Left renal cortex interstitium (tissue), 4 donors: ENCODE results near the gene ZNF831. TPM values are rescaled to one million over a fixed set of nuclear protein-coding genes. Genes with fewer than 3 reads are reported as not detected.

Experiments used
- DNase-seq, 4 donors: peaks; one replicate each; pipeline ENCODE4 v3.0.0-alpha.2; 2013; ENCODE audit warnings: low read depth in 4 of 4, low spot score in 2 of 4, missing footprints in 1 of 4
- polyA plus RNA-seq, 4 donors: library from polyadenylated mRNA; unstranded; fragments of 120-200 nt; gene quantifications; one replicate each; pipeline ENCODE4 v1.2.1, GENCODE V29; 2013; ENCODE audit not compliant: insufficient read length in 4 of 4

Gene ZNF831
- polyA plus RNA-seq, 4 donors: 0.08 to 0.13 (median 0.10) TPM

- DNase-seq: no peak
These were observed 9.2 kb upstream of the ZNF831 start for GRCh38 chr20:59154317-59155013.

GRCh38 chr20:59157064-59157463 is 6.6 kb upstream of the ZNF831 start:
- DNase-seq: no peak

- no peak for DNase-seq
These were observed 6.1 kb upstream of the ZNF831 start for GRCh38 chr20:59157531-59157930.

DNA sequence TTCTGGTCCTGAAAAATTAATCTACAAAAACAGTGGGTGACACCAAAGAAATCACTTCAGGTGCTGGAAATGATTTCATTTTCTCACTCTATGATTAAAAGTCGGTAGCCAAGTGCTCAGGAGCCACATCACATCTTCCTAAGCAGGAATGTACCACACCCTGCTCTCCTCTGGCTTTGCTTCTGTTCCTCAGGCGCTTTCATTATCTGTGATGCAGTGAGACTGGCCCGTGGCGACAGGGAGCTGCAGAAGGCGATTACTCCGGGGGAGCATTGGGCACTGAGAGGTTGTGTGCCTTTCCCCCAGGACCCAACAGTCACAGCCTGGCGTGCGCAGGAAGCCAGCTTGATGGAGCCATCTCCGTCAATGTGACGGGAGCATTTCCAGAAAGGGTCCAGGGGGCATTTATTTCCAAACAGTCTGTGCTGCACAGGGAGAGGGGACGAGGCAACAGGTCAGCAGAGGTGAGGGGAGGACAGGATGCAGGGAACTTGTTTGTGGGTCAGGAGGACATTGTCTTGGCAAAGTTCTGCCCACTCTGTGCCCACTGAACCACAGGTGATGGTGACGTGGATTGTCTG is 5.6 kb upstream of the ZNF831 start:
- DNase-seq: no peak

DNA sequence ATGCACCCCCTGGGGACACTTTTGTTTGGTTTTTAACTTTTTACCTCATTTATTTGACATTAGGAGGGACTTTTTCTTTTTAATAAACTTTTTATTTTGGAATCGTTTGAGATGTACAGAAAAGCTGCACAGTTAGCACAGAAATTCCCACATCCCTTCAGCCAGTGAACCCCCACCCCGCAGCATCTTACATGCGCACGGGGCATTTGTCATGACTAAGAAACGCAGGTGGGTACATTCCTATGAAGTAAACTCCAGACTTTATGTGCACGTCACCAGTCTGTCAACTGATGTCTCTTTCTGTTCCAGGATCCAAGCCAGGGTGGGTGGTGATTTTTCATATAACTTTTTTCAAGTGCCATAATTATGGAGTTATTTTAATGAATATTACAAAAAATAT is 4.9 kb upstream of the ZNF831 start:
- no peak for DNase-seq

GRCh38 chr20:59159091-59159490 is 4.5 kb upstream of the ZNF831 start:
- DNase-seq: no peak

GRCh38 chr20:59159493-59160376 is 3.9 kb upstream of the ZNF831 start:
- DNase-seq: no peak

GRCh38 chr20:59160389-59161115 is 3.1 kb upstream of the ZNF831 start:
- no peak for DNase-seq

DNA sequence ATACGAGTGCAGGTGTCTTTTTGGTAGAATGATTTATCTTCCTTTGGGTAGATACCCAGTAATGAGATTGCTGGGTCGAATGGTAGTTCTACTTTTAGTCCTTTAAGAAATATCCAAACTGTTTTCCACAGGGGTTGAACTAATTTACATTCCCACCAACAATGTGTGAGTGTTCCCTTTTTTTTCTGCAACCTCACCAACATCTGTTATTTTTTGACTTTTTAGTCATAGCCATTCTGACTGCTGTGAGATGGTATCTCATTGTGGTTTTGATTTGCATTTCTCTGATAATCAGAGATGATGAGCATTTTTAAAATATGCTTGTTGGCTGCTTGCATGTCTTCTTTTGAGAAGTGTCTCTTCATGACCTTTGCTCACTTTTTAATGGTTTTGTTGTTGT is 1.9 kb upstream of the ZNF831 start:
- no peak for DNase-seq

GRCh38 chr20:59164686-59165391 is 1.2 kb downstream of the ZNF831 start:
- DNase-seq: no peak

DNA sequence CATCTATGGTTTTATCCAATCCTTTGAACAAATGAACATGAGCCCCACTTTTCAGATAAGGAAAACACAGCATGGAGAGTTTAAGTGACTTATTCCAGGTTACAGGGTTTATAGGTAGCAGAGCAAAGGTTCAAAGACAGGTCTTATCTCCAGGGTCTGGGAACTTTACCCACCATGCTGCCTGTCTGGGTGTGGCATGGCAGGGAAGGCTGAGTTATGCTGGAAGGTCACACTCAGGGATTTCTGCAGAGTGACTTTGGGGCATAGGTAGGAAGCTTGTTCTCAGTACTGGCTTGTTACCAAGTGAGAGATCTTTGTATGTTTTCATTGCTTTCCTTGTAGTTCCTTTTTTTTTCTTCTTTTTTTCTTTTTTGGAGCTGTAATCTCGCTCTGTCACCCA is 1.8 kb downstream of the ZNF831 start:
- no peak for DNase-seq

DNA sequence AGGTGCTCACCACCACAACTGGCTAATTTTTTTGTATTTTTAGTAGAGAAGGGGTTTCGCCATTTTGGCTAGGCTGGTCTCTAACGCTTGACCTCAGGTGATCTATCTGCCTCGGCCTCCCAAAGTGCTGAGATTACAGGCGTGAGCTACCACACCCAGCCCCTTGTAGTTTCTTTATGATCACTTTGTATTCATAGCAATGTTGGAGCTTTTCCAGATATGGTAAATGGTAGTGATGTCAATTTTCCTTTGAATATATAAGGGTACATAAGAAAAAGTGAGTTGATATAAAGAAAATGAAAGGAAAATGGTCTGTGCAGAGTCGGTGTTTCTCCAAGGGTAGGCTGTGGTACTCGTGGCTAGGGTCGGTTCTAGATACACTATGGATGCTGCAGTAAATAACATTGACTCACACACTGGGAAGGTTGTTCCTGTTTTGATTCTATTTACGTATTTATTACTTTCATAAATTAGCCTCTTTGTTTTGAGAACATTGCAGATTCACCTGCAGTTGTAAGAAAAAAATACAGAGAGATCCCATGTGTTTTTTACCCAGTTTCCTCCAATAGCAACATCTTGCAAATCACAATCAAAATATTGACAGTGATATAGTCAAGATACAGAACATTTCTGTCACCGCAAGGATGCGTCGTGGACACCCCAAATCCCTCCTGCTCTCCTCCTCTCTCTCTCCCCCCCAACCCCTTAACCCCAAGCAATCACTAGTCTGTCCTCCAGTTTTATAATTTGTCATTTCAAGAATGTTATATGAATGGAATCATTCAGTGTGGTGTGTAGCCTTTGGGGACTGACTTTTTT is 2.5 kb downstream of the ZNF831 start:
- DNase-seq: no peak

DNA sequence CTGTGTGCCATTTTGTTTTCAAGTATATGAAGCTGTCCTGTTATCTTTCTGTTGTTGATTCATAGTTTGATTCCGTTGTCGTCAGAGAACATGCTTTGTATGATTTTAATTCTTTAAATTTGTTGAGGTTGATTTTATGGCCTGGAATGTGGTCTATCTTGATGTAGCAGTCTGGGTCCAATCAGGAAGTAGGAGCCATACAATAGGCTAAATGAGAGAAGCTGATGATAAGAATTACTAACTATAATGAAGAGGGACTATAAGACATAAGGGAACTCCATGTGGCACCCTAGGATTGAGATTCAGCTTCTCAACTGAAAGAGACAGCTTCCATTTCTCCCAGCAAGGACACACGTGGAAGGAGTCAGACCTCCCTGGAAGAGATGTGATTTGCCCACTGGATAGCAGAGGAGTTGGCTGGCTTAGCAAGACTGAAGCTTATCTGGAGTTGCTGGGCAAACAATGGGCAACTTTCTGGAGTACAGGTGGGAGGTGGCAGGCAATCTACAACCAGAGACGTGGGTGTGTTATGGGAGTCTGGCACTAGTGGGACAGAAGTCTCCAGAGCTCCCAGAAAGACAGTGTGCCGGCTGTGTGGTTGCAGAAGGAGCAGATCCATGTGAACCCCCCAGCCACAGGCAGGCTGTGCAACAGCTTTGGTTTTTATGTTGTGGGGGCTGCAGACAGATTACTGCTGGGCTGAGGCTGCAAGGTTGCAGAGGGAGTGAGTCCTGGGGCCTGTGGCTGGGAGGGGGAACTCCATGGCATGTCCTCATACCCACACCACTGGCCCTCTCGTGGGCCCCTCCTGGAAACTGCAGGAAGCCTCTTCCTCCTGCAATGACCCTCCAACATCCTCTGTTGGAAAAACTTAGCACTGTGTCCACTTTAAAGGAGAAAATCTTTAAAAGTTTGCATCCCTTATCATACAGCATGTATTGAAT is 7.1 kb downstream of the ZNF831 start:
- no peak for DNase-seq

- no peak for DNase-seq
These were observed 8.4 kb downstream of the ZNF831 start for GRCh38 chr20:59171986-59172385.

DNA sequence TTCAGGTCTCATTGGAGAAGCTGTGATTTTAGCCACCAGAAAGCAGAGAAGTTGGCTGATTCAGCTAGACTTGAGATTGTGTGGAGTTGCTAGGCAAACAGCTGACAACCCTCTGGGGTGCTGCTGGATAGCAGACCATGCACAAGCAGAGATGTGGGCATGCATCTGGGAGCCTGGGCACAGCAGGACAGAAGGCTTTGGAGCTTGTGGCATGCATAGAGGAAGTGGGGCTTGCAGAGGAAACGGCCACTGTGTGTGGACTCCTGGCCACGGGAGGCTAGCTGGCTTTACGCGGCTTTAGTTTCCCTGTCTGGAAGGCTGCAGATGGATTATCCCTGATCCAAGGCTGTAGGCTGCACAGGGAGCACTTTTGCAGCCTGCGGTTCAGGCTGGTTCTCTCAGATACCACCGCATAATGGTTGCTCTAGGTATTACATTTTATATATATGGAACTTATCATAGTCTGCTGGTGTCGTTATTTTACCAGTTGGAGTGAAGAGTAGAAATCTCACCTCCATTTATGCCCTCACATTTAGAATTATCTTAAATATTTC is 10.4 kb downstream of the ZNF831 start:
- no peak for DNase-seq

- DNase-seq: no peak
These were observed 11.4 kb downstream of the ZNF831 start for GRCh38 chr20:59175002-59175401.

DNA sequence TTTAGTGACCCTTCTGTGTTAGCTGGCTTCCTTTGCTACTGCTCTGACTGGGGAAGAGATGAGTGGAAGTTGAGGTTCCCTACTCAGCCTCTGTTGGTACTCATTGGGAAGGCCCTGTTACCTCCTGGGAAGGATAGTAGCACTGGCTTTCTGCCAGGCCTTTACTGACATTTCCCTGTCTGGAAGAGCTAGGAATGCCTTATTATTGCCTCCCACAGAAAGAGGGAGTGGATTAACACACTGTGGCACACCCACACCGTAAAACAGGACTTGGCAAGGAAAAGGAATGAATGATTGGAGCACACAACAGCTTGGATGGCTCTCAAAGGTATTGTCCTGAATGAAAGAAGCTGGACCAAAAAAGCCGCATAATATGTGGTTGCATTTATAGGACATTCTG is 12.2 kb downstream of the ZNF831 start:
- DNase-seq: no peak

- DNase-seq: no peak
These were observed 13.2 kb downstream of the ZNF831 start for GRCh38 chr20:59176812-59177211.
